PC-9 (cell line): ENCODE measurements around the gene PTPRM. TPM values are rescaled to one million over a fixed set of nuclear protein-coding genes. Genes with fewer than 3 reads are reported as not detected.

Experiments
- BruUV-seq: library from RNA; stranded (reverse); fragments of 400-500 nt; replicated peaks from 2 replicates; lab custom pipeline; 2021; lab: Mats Ljungman, UMichigan
- CTCF ChIA-PET: fragments of 300-600 bp; sonication (Branson Sonifier 250); formaldehyde crosslinking; loops from one replicate; lab custom pipeline; 2022; ENCODE audit warnings: antibody characterized with exemption; lab: Charles Lee
- POLR2A ChIA-PET: fragments of 300-600 bp; sonication (Branson Sonifier 250); formaldehyde crosslinking; loops from one replicate; lab custom pipeline; 2022; ENCODE audit warnings: antibody characterized with exemption; ENCODE audit not compliant: unreplicated experiment; lab: Charles Lee
- DNase-seq, 2 experiments: peaks; one replicate each; pipeline versions ENCODE4 v3.0.0 to v3.0.0-alpha.2; 2015 to 2022; ENCODE audit warnings: mixed read lengths in 1 of 2
- H2AFZ ChIP-seq: fragments of 200-600 bp; sonication (generic); 2 replicates; pipeline ENCODE4 v1.8.1; 2017; ENCODE audit warnings: antibody characterized with exemption
- H3F3A ChIP-seq: fragments of 200-600 bp; sonication (generic); 2 replicates; pipeline ENCODE4 v1.8.1; 2017; ENCODE audit warnings: antibody characterized with exemption, mild to moderate bottlenecking, low read depth; ENCODE audit not compliant: insufficient read depth
- H3K27ac ChIP-seq: fragments of 200-600 bp; sonication (generic); 2 replicates; pipeline ENCODE4 v1.6.1; 2016; ENCODE audit warnings: mixed run types
- H3K27me3 ChIP-seq: fragments of 200-600 bp; sonication (generic); 2 replicates; pipeline ENCODE4 v1.6.1; 2016; ENCODE audit warnings: low read depth, mixed run types; ENCODE audit not compliant: insufficient read depth
- H3K36me3 ChIP-seq: fragments of 200-600 bp; sonication (generic); 2 replicates; pipeline ENCODE4 v1.6.1; 2016; ENCODE audit warnings: low read depth, mixed run types
- H3K4me1 ChIP-seq: fragments of 200-600 bp; sonication (generic); replicated peaks from 2 replicates; pipeline ENCODE4 v1.6.1; 2016; ENCODE audit warnings: mixed run types; ENCODE audit not compliant: insufficient read depth
- H3K4me2 ChIP-seq: fragments of 200-600 bp; sonication (generic); 2 replicates; pipeline ENCODE4 v1.6.1; 2017; ENCODE audit warnings: mixed run types
- H3K4me3 ChIP-seq: fragments of 200-600 bp; sonication (generic); 2 replicates; pipeline ENCODE4 v1.6.1; 2016; ENCODE audit warnings: mixed run types
- H3K79me2 ChIP-seq: fragments of 200-600 bp; sonication (generic); 2 replicates; pipeline ENCODE4 v1.6.1; 2017; ENCODE audit warnings: low read depth, mixed run types
- H3K9me2 ChIP-seq: fragments of 200-600 bp; sonication (generic); 2 replicates; pipeline ENCODE4 v1.8.1; 2017; ENCODE audit warnings: mild to moderate bottlenecking; ENCODE audit not compliant: insufficient read depth
- H3K9me3 ChIP-seq: fragments of 200-600 bp; sonication (generic); 2 replicates; pipeline ENCODE4 v1.8.1; 2016; ENCODE audit warnings: low read depth; ENCODE audit not compliant: insufficient read depth
- H4K20me1 ChIP-seq: fragments of 200-600 bp; sonication (generic); 2 replicates; pipeline ENCODE4 v1.8.1; 2017; ENCODE audit not compliant: insufficient read depth
- CTCF ChIP-seq: fragments of 200-600 bp; sonication (generic); conservative IDR thresholded peaks from 2 replicates; pipeline ENCODE4 v1.6.1; 2017; ENCODE audit warnings: mixed run types, antibody characterized with exemption, mild to moderate bottlenecking, moderate library complexity
- EZH2 ChIP-seq: fragments of 200-600 bp; sonication (generic); IDR thresholded peaks from 2 replicates; pipeline ENCODE4 v1.8.0; 2017; ENCODE audit warnings: antibody characterized with exemption, low read depth
- intact Hi-C: fragments of 100-400 bp; cut with micrococcal nuclease; formaldehyde crosslinking; loops from one replicate; pipeline ENCODE4 v1.10.0; 2022; ENCODE audit not compliant: unreplicated experiment
- total RNA-seq: library from RNA; stranded (reverse); gene quantifications from 2 replicates; pipeline ENCODE4 v1.2.3, GENCODE V29; 2021

Gene PTPRM
- total RNA-seq, 1 experiment from 2014 or later: 32.5 TPM

GRCh38 chr18:8359076-8359475 lies 792.0 kb downstream of the PTPRM start:
- intact Hi-C loops: no loop called here
- Histone ChIP-seq H3K4me2 (no peak overlapping the region), H3K79me2 (no peaks in the 10 kb centered on the region), H3K9me3 (no peaks in the 10 kb centered on the region; the same call in 1 of the 2 replicates), H3K9me2 (no peaks in the 10 kb centered on the region), H4K20me1 (no peaks in the 10 kb centered on the region), H2AFZ (no peak overlapping the region), H3K4me3 (no peak overlapping the region), H3K36me3 (no peaks in the 10 kb centered on the region), H3K27me3 (no peaks in the 10 kb centered on the region), H3K4me1 (no peaks in the 10 kb centered on the region), H3K27ac (no peak overlapping the region), H3F3A (no peaks in the 10 kb centered on the region)
- no peak for TF ChIP-seq CTCF
- TF ChIP-seq EZH2: no peak
- BruUV-seq: no TSS peak
- DNase-seq: no peak
- POLR2A ChIA-PET: no interaction called here
- CTCF ChIA-PET: no interaction called here

DNA sequence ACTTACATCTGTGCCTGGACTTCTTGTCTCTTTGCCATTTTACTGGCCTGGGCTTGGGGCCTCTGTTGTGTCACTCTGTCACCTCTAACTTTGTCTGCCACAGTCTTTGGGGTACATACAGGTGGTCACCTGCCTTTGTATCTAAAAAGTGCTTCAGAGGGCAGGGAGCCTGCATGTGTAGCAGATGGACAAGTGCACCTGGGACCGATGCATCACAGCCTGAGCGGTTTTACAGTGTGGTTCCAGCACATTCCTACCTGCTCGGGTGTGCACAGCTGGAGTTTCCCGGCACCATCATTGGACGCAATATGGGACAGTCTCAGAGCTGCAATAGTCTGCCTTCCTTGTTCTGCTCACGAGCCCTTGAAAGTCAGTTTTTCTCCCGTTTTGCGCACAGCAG lies 792.4 kb downstream of the PTPRM start:
- no peak for DNase-seq
- no peak overlapping the region for H3K27ac ChIP-seq
- H3K4me3 ChIP-seq: no peak overlapping the region
- no peaks in the 10 kb centered on the region for H3K9me2 ChIP-seq
- H3K36me3 ChIP-seq: no peaks in the 10 kb centered on the region
- intact Hi-C loops: no loop called here
- no peaks in the 10 kb centered on the region for H3K27me3 ChIP-seq
- no peaks in the 10 kb centered on the region for H3F3A ChIP-seq
- H3K4me1 ChIP-seq: no peaks in the 10 kb centered on the region
- H2AFZ ChIP-seq: no peak overlapping the region
- BruUV-seq: no TSS peak
- no peak for TF ChIP-seq CTCF
- no peak for TF ChIP-seq EZH2
- H4K20me1 ChIP-seq: no peaks in the 10 kb centered on the region
- H3K4me2 ChIP-seq: no peak overlapping the region
- no peaks in the 10 kb centered on the region for H3K79me2 ChIP-seq
- ChIA-PET POLR2A (no interaction called here), CTCF (no interaction called here)
- no peaks in the 10 kb centered on the region; the same call in 1 of the 2 replicates for H3K9me3 ChIP-seq

DNA sequence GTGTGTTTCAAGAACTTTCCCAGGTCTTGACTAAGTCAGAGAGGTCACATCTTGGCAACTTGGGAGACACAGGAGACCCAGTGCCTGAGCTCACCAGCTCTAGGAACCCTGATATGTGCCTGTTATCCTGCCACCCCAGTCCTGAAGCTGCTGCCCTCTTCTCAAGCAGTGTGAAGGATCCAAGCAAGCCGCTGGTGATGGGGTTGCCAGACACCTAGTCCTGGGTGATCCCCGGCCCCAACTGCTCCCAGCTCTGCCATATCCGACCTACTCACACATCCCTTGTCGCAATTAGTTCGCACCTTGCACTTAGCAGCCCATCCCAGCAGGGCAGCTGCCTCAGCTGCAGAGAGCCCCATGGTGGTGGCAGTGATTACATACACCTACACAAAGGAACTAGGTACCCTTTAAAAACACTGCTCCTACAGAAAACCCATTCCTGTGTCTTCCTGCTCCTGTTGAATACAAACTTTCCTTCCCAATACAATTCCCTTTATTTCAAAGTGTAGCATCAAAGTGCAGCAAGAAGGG lies 794.9 kb downstream of the PTPRM start:
- no peaks in the 10 kb centered on the region; the same call in 1 of the 2 replicates for H3K9me3 ChIP-seq
- TF ChIP-seq EZH2 (no peak), CTCF (no peak)
- no peaks in the 10 kb centered on the region for H3K36me3 ChIP-seq
- no peaks in the 10 kb centered on the region for H3K9me2 ChIP-seq
- DNase-seq: no peak
- no peak overlapping the region for H3K27ac ChIP-seq
- H3K4me1 ChIP-seq: no peaks in the 10 kb centered on the region
- H3F3A ChIP-seq: no peaks in the 10 kb centered on the region
- no peaks in the 10 kb centered on the region for H3K79me2 ChIP-seq
- no peak overlapping the region for H2AFZ ChIP-seq
- no peak overlapping the region for H3K4me2 ChIP-seq
- CTCF ChIA-PET: no interaction called here
- BruUV-seq: no TSS peak
- POLR2A ChIA-PET: no interaction called here
- H3K27me3 ChIP-seq: no peaks in the 10 kb centered on the region
- H4K20me1 ChIP-seq: no peaks in the 10 kb centered on the region
- intact Hi-C loops: no loop called here
- no peak overlapping the region for H3K4me3 ChIP-seq
